ENCODE data around the gene SHC1. TPM values are rescaled to one million over a fixed set of nuclear protein-coding genes. Genes with fewer than 3 reads are reported as not detected.

Gene SHC1
- total RNA-seq, 1 donor from 2014 or later, result 915 TPM

DNA sequence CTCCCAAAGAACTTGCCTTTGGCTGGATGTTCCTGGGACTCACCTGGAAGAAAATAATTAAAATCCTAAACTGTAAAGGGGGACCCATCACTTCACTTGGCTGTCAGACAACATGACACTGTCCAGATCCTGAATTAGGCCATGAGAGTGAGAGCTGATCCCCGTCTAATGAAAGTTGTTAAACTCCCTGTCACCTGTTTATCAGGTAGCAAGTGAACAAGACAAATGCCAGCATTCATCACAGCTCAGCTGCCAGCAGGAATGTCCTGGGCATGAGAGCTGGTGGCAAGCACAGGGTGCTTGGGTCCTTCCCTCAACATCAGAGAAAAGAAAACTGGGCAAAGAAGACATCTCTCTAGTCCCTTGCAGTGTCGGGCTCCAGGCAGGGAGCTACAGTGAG is 57.8 kb downstream of the SHC1 start:
- Mint-ChIP-seq H3K9me3 (ENCODE audit: unreplicated experiment) (peaks cover 3% of the 10 kb centered on the region), H3K36me3 (ENCODE audit: low read depth, unreplicated experiment) (peaks cover 17% of the 10 kb centered on the region), H3K27me3 (ENCODE audit: unreplicated experiment) (peaks cover 5% of the 10 kb centered on the region), H3K4me3 (ENCODE audit: unreplicated experiment) (no peak overlapping the region), H3K4me1 (ENCODE audit: unreplicated experiment) (no peaks in the 10 kb centered on the region), H3K27ac (ENCODE audit: unreplicated experiment) (no peak overlapping the region)
- TF ChIP-seq, protein P1, sequence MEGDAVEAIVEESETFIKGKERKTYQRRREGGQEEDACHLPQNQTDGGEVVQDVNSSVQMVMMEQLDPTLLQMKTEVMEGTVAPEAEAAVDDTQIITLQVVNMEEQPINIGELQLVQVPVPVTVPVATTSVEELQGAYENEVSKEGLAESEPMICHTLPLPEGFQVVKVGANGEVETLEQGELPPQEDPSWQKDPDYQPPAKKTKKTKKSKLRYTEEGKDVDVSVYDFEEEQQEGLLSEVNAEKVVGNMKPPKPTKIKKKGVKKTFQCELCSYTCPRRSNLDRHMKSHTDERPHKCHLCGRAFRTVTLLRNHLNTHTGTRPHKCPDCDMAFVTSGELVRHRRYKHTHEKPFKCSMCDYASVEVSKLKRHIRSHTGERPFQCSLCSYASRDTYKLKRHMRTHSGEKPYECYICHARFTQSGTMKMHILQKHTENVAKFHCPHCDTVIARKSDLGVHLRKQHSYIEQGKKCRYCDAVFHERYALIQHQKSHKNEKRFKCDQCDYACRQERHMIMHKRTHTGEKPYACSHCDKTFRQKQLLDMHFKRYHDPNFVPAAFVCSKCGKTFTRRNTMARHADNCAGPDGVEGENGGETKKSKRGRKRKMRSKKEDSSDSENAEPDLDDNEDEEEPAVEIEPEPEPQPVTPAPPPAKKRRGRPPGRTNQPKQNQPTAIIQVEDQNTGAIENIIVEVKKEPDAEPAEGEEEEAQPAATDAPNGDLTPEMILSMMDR (IDR thresholded peaks at IDR 0.05; ENCODE audit: unreplicated experiment), result no peak
- no peak for DNase-seq (ENCODE audit: low spot score)

Small RNA genes within 50 kb of the gene (microRNA-seq; reads per million reads assigned to microRNA genes)
- gene MIR4258 (ENCODE audit: unreplicated experiment), result not detected

Other genes with a start within 250 kb of the SHC1 start
- 17.3 TPM for gene KCNN3, start 100.5 kb downstream of the SHC1 start, total RNA-seq (ENCODE audit: unreplicated experiment)
- 26.7 TPM for gene PMVK, start 34.0 kb downstream of the SHC1 start, total RNA-seq (ENCODE audit: unreplicated experiment)
- 82.1 TPM for gene PBXIP1, start 14.6 kb downstream of the SHC1 start, total RNA-seq (ENCODE audit: unreplicated experiment)
- 49.8 TPM for gene PYGO2, start 9.0 kb downstream of the SHC1 start, total RNA-seq (ENCODE audit: unreplicated experiment)
- gene CKS1B, start 3.9 kb upstream of the SHC1 start, total RNA-seq (ENCODE audit: unreplicated experiment), result 48.3 TPM
- gene FLAD1, start 12.6 kb upstream of the SHC1 start, total RNA-seq (ENCODE audit: unreplicated experiment), result 35.9 TPM
- 0.82 TPM for gene LENEP, start 22.8 kb upstream of the SHC1 start, total RNA-seq (ENCODE audit: unreplicated experiment)
- 23.3 TPM for gene ZBTB7B, start 32.1 kb upstream of the SHC1 start, total RNA-seq (ENCODE audit: unreplicated experiment)
- gene DCST2, start 63.0 kb upstream of the SHC1 start, total RNA-seq (ENCODE audit: unreplicated experiment), result 2.8 TPM
- gene DCST1, start 63.1 kb upstream of the SHC1 start, total RNA-seq (ENCODE audit: unreplicated experiment), result not detected
- gene ADAM15, start 80.6 kb upstream of the SHC1 start, total RNA-seq (ENCODE audit: unreplicated experiment), result 382 TPM
- 25.2 TPM for gene EFNA4, start 93.0 kb upstream of the SHC1 start, total RNA-seq (ENCODE audit: unreplicated experiment)
- 9.6 TPM for gene EFNA3, start 108.1 kb upstream of the SHC1 start, total RNA-seq (ENCODE audit: unreplicated experiment)
- 413 TPM for gene EFNA1, start 157.1 kb upstream of the SHC1 start, total RNA-seq (ENCODE audit: unreplicated experiment)
- 43.9 TPM for gene SLC50A1, start 165.1 kb upstream of the SHC1 start, total RNA-seq (ENCODE audit: unreplicated experiment)
- 39.2 TPM for gene DPM3, start 169.8 kb upstream of the SHC1 start, total RNA-seq (ENCODE audit: unreplicated experiment)
- 173 TPM for gene KRTCAP2, start 202.6 kb upstream of the SHC1 start, total RNA-seq (ENCODE audit: unreplicated experiment)
- gene TRIM46, start 203.1 kb upstream of the SHC1 start, total RNA-seq (ENCODE audit: unreplicated experiment), result 8.5 TPM
- 35.5 TPM for gene THBS3, start 237.2 kb upstream of the SHC1 start, total RNA-seq (ENCODE audit: unreplicated experiment)
- gene MTX1, start 237.9 kb upstream of the SHC1 start, total RNA-seq (ENCODE audit: unreplicated experiment), result 38.8 TPM

Measured in endothelial cell (in vitro differentiated cells).